Measurements from ENCODE around the gene BARX2. TPM values are rescaled to one million over a fixed set of nuclear protein-coding genes. Genes with fewer than 3 reads are reported as not detected.

BARX2 gene
- total and polyA plus RNA-seq, 2 experiments from 2014 or later, result 0.32 to 0.36 TPM

GRCh38 chr11:129376658-129377341, 1.2 kb downstream of the BARX2 start:
- H3K4me3 ChIP-seq, result no peak overlapping the region
- peaks cover 81% of the 10 kb centered on the region for H3K27me3 ChIP-seq
- no peak for TF ChIP-seq CTCF (IDR thresholded peaks at IDR 0.05; ENCODE audit: low read depth, low read length)
- no peaks in the 10 kb centered on the region for H3K4me1 ChIP-seq (ENCODE audit: low read depth)
- no peak for DNase-seq (ENCODE audit: low read depth in 1 of 2, low spot score in 1 of 2)
- H3K9me3 ChIP-seq (ENCODE audit: low read depth), result no peaks in the 10 kb centered on the region
- no peak overlapping the region for H3K27ac ChIP-seq
- H3K36me3 ChIP-seq, result no peaks in the 10 kb centered on the region

GRCh38 chr11:129377739-129378138, 2.1 kb downstream of the BARX2 start:
- TF ChIP-seq CTCF (IDR thresholded peaks at IDR 0.05; ENCODE audit: low read depth, low read length), result no peak
- Histone ChIP-seq H3K9me3 (ENCODE audit: low read depth) (no peaks in the 10 kb centered on the region), H3K4me1 (ENCODE audit: low read depth) (no peaks in the 10 kb centered on the region), H3K36me3 (no peaks in the 10 kb centered on the region), H3K27me3 (peaks cover 72% of the 10 kb centered on the region), H3K4me3 (no peak overlapping the region), H3K27ac (no peak overlapping the region)
- no peak for DNase-seq (ENCODE audit: low read depth in 1 of 2, low spot score in 1 of 2)

- H3K27me3 ChIP-seq, result peaks cover 48% of the 10 kb centered on the region
- H3K36me3 ChIP-seq, result no peaks in the 10 kb centered on the region
- no peaks in the 10 kb centered on the region for H3K9me3 ChIP-seq (ENCODE audit: low read depth)
- no peak overlapping the region for H3K4me3 ChIP-seq
- H3K4me1 ChIP-seq (ENCODE audit: low read depth), result no peaks in the 10 kb centered on the region
- no peak for TF ChIP-seq CTCF (IDR thresholded peaks at IDR 0.05; ENCODE audit: low read depth, low read length)
- no peak for DNase-seq (ENCODE audit: low read depth in 1 of 2, low spot score in 1 of 2)
- H3K27ac ChIP-seq, result no peak overlapping the region
Measured at GRCh38 chr11:129380413-129380812, 4.8 kb downstream of the BARX2 start.

- Histone ChIP-seq H3K4me3 (no peak overlapping the region), H3K27me3 (peaks cover 33% of the 10 kb centered on the region), H3K9me3 (ENCODE audit: low read depth) (no peaks in the 10 kb centered on the region), H3K27ac (no peak overlapping the region), H3K4me1 (ENCODE audit: low read depth) (peaks cover 3% of the 10 kb centered on the region), H3K36me3 (no peaks in the 10 kb centered on the region)
- TF ChIP-seq CTCF (IDR thresholded peaks at IDR 0.05; ENCODE audit: low read depth, low read length), result no peak
- no peak for DNase-seq (ENCODE audit: low read depth in 1 of 2, low spot score in 1 of 2)
Measured at GRCh38 chr11:129382583-129382982, 6.9 kb downstream of the BARX2 start.

GRCh38 chr11:129383060-129383459, 7.4 kb downstream of the BARX2 start:
- H3K4me1 ChIP-seq (ENCODE audit: low read depth), result peaks cover 3% of the 10 kb centered on the region
- H3K4me3 ChIP-seq, result no peak overlapping the region
- no peak overlapping the region for H3K27ac ChIP-seq
- TF ChIP-seq CTCF (IDR thresholded peaks at IDR 0.05; ENCODE audit: low read depth, low read length), result no peak
- peaks cover 28% of the 10 kb centered on the region for H3K27me3 ChIP-seq
- H3K36me3 ChIP-seq, result no peaks in the 10 kb centered on the region
- DNase-seq (ENCODE audit: low read depth in 1 of 2, low spot score in 1 of 2), result no peak
- H3K9me3 ChIP-seq (ENCODE audit: low read depth), result no peaks in the 10 kb centered on the region

Measured in cardiac muscle cell (in vitro differentiated cells and primary cell).